A673 (cell line): ENCODE results near the gene ADA. TPM values are rescaled to one million over a fixed set of nuclear protein-coding genes. Genes with fewer than 3 reads are reported as not detected.

Experiments used
- BruUV-seq: library from RNA; stranded (reverse); fragments of 400-500 nt; replicated peaks from 2 replicates; lab custom pipeline; 2021; lab: Mats Ljungman, UMichigan
- CTCF ChIA-PET: fragments of 300-600 bp; sonication (Branson Sonifier 250); formaldehyde crosslinking; loops from one replicate; lab custom pipeline; 2022; ENCODE audit warnings: antibody characterized with exemption; lab: Charles Lee
- POLR2A ChIA-PET: fragments of 300-600 bp; sonication (Branson Sonifier 250); formaldehyde crosslinking; loops from one replicate; lab custom pipeline; 2022; ENCODE audit warnings: antibody characterized with exemption; ENCODE audit not compliant: low non-redundant PET; lab: Charles Lee
- DNase-seq: peaks from one replicate; pipeline ENCODE4 v3.0.0-alpha.2; 2015; ENCODE audit warnings: low spot score
- H3K27ac ChIP-seq: fragments of 200-600 bp; sonication (generic); 2 replicates; pipeline ENCODE4 v1.5.1; 2016; ENCODE audit warnings: mixed run types, low read depth, mild to moderate bottlenecking, mixed read lengths, antibody characterized with exemption, low read length; ENCODE audit not compliant: poor library complexity, severe bottlenecking
- H3K27me3 ChIP-seq: fragments of 200-600 bp; sonication (generic); replicated peaks from 2 replicates; pipeline ENCODE4 v1.6.1; 2017; ENCODE audit warnings: mixed run types, low read depth, mild to moderate bottlenecking, mixed read lengths, antibody characterized with exemption, low read length; ENCODE audit not compliant: insufficient read depth, poor library complexity
- H3K36me3 ChIP-seq: fragments of 200-600 bp; sonication (generic); 2 replicates; pipeline ENCODE4 v1.6.1; 2016; ENCODE audit warnings: mixed run types, mild to moderate bottlenecking, mixed read lengths, antibody characterized with exemption, low read length; ENCODE audit not compliant: insufficient read depth, poor library complexity, severe bottlenecking
- H3K4me1 ChIP-seq: fragments of 200-600 bp; sonication (generic); 2 replicates; pipeline ENCODE4 v1.6.1; 2017; ENCODE audit warnings: mixed run types, mild to moderate bottlenecking, mixed read lengths, antibody characterized with exemption, low read length; ENCODE audit not compliant: insufficient read depth, poor library complexity, severe bottlenecking
- H3K4me3 ChIP-seq: fragments of 200-600 bp; sonication (generic); 2 replicates; pipeline ENCODE4 v1.5.1; 2016; ENCODE audit warnings: low read depth, mixed run types, mild to moderate bottlenecking, mixed read lengths, low read length; ENCODE audit not compliant: poor library complexity, severe bottlenecking
- H3K9me3 ChIP-seq: fragments of 200-600 bp; sonication (generic); 2 replicates; pipeline ENCODE4 v1.6.1; 2016; ENCODE audit warnings: mixed run types, low read depth, mild to moderate bottlenecking, mixed read lengths, antibody characterized with exemption, low read length; ENCODE audit not compliant: poor library complexity, severe bottlenecking
- EZH2 ChIP-seq: fragments of 200-600 bp; sonication (generic); IDR thresholded peaks from 2 replicates; pipeline ENCODE4 v1.6.1; 2017; ENCODE audit warnings: borderline replicate concordance, low read depth, mild to moderate bottlenecking, mixed read lengths, antibody characterized with exemption, low read length; ENCODE audit not compliant: poor library complexity, severe bottlenecking
- intact Hi-C: fragments of 100-400 bp; cut with micrococcal nuclease; formaldehyde crosslinking; loops from one replicate; pipeline ENCODE4 v1.10.0; 2022; ENCODE audit not compliant: unreplicated experiment
- total RNA-seq: library from RNA; stranded (reverse); gene quantifications from 2 replicates; pipeline ENCODE4 v1.2.3, GENCODE V29; 2021
- TF ChIP-seq, protein P1 (sequence below): fragments of 300-800, 200-600 bp; sonication (generic); conservative IDR thresholded peaks from 2 replicates; pipeline ENCODE4 v1.5.1; 2017; ENCODE audit warnings: low read depth, mild to moderate bottlenecking, antibody characterized with exemption, low read length, moderate library complexity, mixed read lengths

Gene ADA
- total RNA-seq, 1 experiment from 2014 or later = 19.3 TPM

DNA sequence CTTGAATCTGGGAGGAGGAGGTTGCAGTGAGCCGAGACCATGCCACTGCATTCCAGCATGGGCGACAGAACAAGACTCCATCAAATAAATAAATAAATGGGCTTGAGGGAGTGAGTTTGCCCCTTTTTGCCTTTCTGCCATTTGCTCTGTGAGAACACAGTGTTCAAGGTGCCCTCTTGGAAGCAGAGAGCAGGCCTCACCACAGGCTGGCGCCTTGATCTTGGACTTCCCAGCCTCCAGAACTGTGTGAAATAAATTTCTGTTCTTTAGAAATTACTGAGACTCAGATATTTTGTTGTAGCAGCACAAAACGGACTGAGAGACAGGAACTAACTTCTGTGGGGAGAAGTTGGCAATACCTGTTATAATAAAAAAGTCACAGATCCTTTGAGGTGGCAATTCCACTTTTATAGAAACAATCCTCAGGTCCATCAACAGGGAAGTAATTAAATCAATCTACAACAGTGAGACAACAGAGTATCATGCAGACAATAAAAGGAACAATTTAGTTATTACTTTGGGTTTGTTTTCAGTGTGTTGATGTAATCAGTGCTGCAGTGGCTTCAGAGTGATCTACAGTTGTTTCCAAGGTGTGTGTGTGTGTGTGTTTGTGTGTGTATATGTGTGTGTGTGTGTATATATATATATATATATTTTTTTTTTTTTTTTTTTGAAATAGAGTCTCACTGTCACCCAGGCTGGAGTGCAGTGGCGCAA, 44.6 kb downstream of the ADA start:
- Histone ChIP-seq H3K27me3 (no peaks in the 10 kb centered on the region), H3K9me3 (no peaks in the 10 kb centered on the region), H3K36me3 (no peaks in the 10 kb centered on the region), H3K4me3 (no peak overlapping the region), H3K4me1 (peaks cover 10% of the 10 kb centered on the region), H3K27ac (no peak overlapping the region)
- BruUV-seq = no TSS peak
- DNase-seq = no peak
- intact Hi-C loops = no loop called here
- ChIA-PET CTCF (no interaction called here), POLR2A (no interaction called here)
- no peak for TF ChIP-seq EZH2
- TF ChIP-seq, protein P1, sequence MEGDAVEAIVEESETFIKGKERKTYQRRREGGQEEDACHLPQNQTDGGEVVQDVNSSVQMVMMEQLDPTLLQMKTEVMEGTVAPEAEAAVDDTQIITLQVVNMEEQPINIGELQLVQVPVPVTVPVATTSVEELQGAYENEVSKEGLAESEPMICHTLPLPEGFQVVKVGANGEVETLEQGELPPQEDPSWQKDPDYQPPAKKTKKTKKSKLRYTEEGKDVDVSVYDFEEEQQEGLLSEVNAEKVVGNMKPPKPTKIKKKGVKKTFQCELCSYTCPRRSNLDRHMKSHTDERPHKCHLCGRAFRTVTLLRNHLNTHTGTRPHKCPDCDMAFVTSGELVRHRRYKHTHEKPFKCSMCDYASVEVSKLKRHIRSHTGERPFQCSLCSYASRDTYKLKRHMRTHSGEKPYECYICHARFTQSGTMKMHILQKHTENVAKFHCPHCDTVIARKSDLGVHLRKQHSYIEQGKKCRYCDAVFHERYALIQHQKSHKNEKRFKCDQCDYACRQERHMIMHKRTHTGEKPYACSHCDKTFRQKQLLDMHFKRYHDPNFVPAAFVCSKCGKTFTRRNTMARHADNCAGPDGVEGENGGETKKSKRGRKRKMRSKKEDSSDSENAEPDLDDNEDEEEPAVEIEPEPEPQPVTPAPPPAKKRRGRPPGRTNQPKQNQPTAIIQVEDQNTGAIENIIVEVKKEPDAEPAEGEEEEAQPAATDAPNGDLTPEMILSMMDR = no peak

DNA sequence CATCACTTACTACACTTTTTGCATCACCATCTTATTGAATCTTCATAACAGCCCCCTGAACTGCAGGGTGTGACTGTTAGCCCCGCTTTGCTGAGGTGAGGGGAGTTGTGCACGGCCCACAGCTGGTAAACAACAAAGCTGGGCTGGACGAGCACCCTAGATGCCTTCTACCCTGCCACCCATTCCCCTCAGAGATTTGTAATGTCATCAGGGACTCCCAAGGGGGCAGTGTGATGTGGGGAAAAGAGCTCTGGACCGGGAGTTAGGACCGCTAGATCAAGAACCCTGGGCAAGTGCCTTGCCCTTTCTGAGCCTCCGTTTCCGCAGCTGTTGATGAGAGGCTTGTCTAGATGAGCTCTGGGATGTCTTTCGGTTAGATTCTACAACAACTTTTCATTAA, 48.2 kb downstream of the ADA start:
- H3K9me3 ChIP-seq = no peaks in the 10 kb centered on the region
- no peak overlapping the region for H3K27ac ChIP-seq
- POLR2A ChIA-PET = interaction anchor here (1.2 kb wide), 1 partner anchor 31 kb away, joined by 6 read pairs; no protein-coding TSS in a partner anchor
- DNase-seq = no peak
- peaks cover 36% of the 10 kb centered on the region for H3K4me1 ChIP-seq
- BruUV-seq = no TSS peak
- no peak overlapping the region for H3K4me3 ChIP-seq
- H3K36me3 ChIP-seq = no peaks in the 10 kb centered on the region
- intact Hi-C loops = no loop called here
- CTCF ChIA-PET = no interaction called here
- H3K27me3 ChIP-seq = no peaks in the 10 kb centered on the region
- TF ChIP-seq EZH2 = no peak
- TF ChIP-seq, protein P1 = no peak

DNA sequence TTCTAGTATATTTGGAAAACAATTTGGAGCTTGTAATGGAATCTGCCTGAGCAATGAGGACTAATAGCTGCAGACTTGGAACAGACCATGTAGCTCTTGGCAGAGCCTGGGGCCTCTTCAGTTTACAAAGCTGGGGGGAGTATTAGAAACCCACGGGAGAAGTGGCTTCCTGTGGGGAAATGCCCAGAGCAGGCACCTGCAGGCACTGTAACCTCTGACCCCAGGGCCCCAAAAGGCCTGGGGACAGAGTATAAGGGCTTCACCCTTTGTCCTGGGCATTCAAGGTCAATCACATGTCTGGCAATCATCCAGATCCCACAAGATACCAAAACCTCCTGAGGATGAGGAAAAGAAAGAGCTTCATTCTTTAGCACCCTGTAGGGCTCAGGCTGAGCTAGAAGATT, 49.7 kb downstream of the ADA start:
- Histone ChIP-seq H3K27me3 (no peaks in the 10 kb centered on the region), H3K4me3 (no peak overlapping the region), H3K9me3 (no peaks in the 10 kb centered on the region), H3K27ac (peak overlapping the region; percentile 54), H3K4me1 (peaks cover 47% of the 10 kb centered on the region), H3K36me3 (no peaks in the 10 kb centered on the region)
- intact Hi-C loops = no loop called here
- DNase-seq = peak; percentile 32
- BruUV-seq = no TSS peak
- ChIA-PET POLR2A (no interaction called here), CTCF (no interaction called here)
- TF ChIP-seq EZH2 = no peak
- TF ChIP-seq, protein P1 = no peak
